ENCODE measurements around the gene CARMIL1.

DNA sequence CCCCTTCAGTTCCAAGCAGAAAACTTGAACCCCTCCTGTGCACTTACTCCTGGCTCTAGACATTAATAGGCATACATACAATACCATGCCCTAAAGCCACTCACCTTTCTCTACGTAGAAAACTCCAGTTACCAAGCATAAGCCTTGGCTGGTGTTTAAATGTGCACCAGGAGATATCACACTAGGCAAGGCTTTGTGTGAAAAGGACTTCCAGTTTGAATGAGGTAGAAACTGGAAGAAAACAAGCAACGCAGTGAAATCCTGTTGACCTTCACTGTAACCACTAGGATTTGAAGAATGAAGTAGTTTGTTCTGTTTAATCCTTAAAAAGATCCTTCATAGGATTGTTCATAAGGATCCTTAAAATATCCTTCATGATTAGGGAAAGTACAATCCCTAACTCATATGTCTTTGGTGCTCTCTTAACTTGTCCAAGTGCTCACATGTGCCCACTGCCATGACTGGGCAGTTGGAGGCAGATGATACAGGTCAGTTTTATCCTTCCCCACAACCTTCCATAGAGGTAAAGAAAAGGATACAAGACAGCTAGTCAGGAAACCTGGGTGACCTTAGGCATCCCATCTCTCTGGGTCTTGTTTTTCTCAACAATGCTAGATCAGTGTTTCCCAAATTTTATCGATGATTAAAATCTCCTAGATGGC lies 363.6 kb downstream of the CARMIL1 start:
- TF ChIP-seq EZH2 (IDR thresholded peaks at IDR 0.05; ENCODE audit: insufficient read depth, low read length), result no peak
- TF ChIP-seq CTCF (IDR thresholded peaks at IDR 0.05; ENCODE audit: insufficient read depth, low read depth, low read length), result no peak

Data from astrocyte (in vitro differentiated cells and primary cell).